NB4 (cell line): ENCODE results near the gene ATXN1.

Source experiments
- MAX ChIP-seq: IDR thresholded peaks from 2 replicates; pipeline ENCODE4 v1.6.1; 2011; ENCODE audit warnings: low read depth, low read length
- POLR2A ChIP-seq: IDR thresholded peaks from 2 replicates; pipeline ENCODE4 v1.6.1; 2011; ENCODE audit warnings: mild to moderate bottlenecking; ENCODE audit not compliant: insufficient read length; ENCODE audit errors: extremely low read depth
- TF ChIP-seq, protein P1 (sequence below): IDR thresholded peaks from one replicate; pipeline ENCODE4 v1.5.1; 2012; ENCODE audit warnings: low read depth, low read length

DNA sequence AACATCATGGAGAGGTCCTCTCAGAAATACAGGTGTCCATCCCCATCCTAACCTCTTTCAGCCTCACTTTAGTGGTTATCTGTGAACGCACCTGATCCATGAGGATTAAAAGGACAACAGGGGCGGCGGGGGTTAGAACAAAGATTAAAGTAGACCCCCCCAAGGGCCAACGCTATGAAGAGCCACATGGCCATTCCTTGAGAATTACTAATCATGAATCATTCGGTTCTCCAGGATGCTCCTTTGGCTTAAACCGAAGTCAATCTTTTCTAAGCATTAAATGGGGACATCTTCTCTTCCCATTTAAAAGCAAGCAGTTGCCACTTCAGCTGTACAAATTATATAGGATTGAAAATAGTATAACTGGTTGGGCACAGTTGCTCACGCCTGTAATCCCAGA is 310.4 kb downstream of the ATXN1 start:
- TF ChIP-seq, protein P1, sequence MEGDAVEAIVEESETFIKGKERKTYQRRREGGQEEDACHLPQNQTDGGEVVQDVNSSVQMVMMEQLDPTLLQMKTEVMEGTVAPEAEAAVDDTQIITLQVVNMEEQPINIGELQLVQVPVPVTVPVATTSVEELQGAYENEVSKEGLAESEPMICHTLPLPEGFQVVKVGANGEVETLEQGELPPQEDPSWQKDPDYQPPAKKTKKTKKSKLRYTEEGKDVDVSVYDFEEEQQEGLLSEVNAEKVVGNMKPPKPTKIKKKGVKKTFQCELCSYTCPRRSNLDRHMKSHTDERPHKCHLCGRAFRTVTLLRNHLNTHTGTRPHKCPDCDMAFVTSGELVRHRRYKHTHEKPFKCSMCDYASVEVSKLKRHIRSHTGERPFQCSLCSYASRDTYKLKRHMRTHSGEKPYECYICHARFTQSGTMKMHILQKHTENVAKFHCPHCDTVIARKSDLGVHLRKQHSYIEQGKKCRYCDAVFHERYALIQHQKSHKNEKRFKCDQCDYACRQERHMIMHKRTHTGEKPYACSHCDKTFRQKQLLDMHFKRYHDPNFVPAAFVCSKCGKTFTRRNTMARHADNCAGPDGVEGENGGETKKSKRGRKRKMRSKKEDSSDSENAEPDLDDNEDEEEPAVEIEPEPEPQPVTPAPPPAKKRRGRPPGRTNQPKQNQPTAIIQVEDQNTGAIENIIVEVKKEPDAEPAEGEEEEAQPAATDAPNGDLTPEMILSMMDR: no peak
- TF ChIP-seq MAX: no peak
- no peak for TF ChIP-seq POLR2A
